ENCODE measurements around the gene ACP1.

The ACP1 gene

DNA sequence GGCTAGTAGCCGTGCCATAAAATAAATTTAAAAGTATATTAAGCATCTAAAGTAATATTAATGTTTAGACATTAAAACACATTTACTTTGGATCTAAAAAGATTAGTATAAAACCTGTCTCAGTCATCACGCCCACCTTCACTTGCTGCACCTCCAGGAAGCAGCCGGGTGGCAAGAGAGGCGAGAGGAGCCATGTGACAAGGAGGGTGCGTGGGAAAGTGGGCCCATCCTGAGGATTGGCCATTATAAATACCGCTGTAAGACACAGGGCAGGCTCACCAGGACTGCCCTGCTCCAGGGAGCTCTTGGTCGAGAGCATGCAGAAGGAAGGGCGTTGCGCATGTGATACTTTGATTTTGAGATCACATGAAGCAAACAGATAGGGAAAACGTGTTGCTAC lies 57.6 kb downstream of the ACP1 start:
- no peaks in the 10 kb centered on the region for H3K27me3 ChIP-seq (ENCODE audit: control insufficient read depth, insufficient read depth, low read length)
- no peaks in the 10 kb centered on the region for H3K36me3 ChIP-seq (ENCODE audit: control insufficient read depth, insufficient read depth, low read length)
- no peaks in the 10 kb centered on the region for H3K4me1 ChIP-seq (ENCODE audit: control insufficient read depth, insufficient read depth, low read length)
- no peaks in the 10 kb centered on the region for H3K9me3 ChIP-seq (ENCODE audit: control insufficient read depth, low read length)
- no peak overlapping the region for H3K4me3 ChIP-seq (ENCODE audit: low read length)
- no peak overlapping the region for H3K9ac ChIP-seq (ENCODE audit: low read length)

DNA sequence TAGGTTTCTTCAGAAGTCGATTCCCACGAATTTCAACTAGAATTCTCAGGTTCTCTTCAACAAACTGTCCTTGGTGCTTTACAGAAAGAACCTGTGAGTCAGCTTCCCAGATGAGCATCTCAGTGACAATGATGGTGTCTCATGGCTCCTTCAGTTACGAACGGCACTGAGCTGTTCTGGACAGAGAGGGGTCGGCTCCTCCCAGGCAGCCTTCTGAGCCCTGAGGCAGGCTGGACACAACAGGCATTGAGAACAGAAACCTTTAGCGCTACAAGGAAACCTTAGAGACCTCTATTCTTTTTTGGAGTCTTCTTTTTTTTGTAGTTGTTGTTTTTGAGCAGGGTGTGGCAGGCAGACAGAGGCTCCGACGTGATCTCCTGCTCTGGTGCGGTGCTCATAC lies 58.3 kb downstream of the ACP1 start:
- H3K27me3 ChIP-seq (ENCODE audit: control insufficient read depth, insufficient read depth, low read length): no peaks in the 10 kb centered on the region
- no peak overlapping the region for H3K4me3 ChIP-seq (ENCODE audit: low read length)
- H3K9me3 ChIP-seq (ENCODE audit: control insufficient read depth, low read length): no peaks in the 10 kb centered on the region
- H3K9ac ChIP-seq (ENCODE audit: low read length): no peak overlapping the region
- no peaks in the 10 kb centered on the region for H3K36me3 ChIP-seq (ENCODE audit: control insufficient read depth, insufficient read depth, low read length)
- no peaks in the 10 kb centered on the region for H3K4me1 ChIP-seq (ENCODE audit: control insufficient read depth, insufficient read depth, low read length)

All from mucosa of stomach (tissue), 1 donor.